Gastroesophageal sphincter (tissue), 4 donors: ENCODE measurements around the gene KCNMA1. TPM values are rescaled to one million over a fixed set of nuclear protein-coding genes. Genes with fewer than 3 reads are reported as not detected.

Experiments used
- ATAC-seq: fragments of 150-250 bp; one replicate; pipeline ENCODE4 v1.9.1; 2016; ENCODE audit warnings: mild to moderate bottlenecking, moderate library complexity
- H3K27ac ChIP-seq, 4 donors: fragments of 200-600 bp; sonication (generic) in 3 of 4; 1 replicate in 3 of 4; 2 replicates in 1 of 4; pipeline ENCODE4 v1.5.1; 2016 to 2019
- H3K27me3 ChIP-seq: fragments of 200-600 bp; sonication (generic); one replicate; pipeline ENCODE4 v1.5.1; 2019
- H3K36me3 ChIP-seq, 2 donors: fragments of 200-600 bp; sonication (generic); one replicate each; pipeline ENCODE4 v1.5.1; 2019; ENCODE audit warnings: control low read depth in 1 of 2
- H3K4me1 ChIP-seq, 3 donors: fragments of 200-600 bp; sonication (generic); 1 replicate in 2 of 3; 2 replicates in 1 of 3; pipeline ENCODE4 v1.5.1; 2016 to 2019; ENCODE audit warnings: control low read depth in 2 of 3
- H3K4me3 ChIP-seq, 2 donors: fragments of 200-600 bp; sonication (generic); one replicate each; pipeline ENCODE4 v1.5.1; 2019; ENCODE audit warnings: mild to moderate bottlenecking in 1 of 2, moderate library complexity in 1 of 2
- H3K9me3 ChIP-seq, 3 donors: fragments of 200-600 bp; sonication (generic); one replicate each; pipeline ENCODE4 v1.5.1; 2017 to 2019; ENCODE audit warnings: control low read depth in 2 of 3
- EP300 ChIP-seq: sonication (generic); formaldehyde crosslinking; IDR thresholded peaks from one replicate; pipeline ENCODE4 v1.6.1; 2017; ENCODE audit warnings: antibody characterized with exemption, mild to moderate bottlenecking
- POLR2A ChIP-seq, 2 donors: fragments of 450-650 bp; IDR thresholded peaks; one replicate each; pipeline ENCODE4 v1.6.1; 2017; ENCODE audit warnings: antibody characterized with exemption in 2 of 2, mild to moderate bottlenecking in 2 of 2, moderate library complexity in 1 of 2
- POLR2AphosphoS5 ChIP-seq: sonication (generic); formaldehyde crosslinking; IDR thresholded peaks from one replicate; pipeline ENCODE4 v1.6.1; 2017; ENCODE audit warnings: antibody characterized with exemption
- WGBS, 2 donors: methylation state at CpG; one replicate each; pipeline ENCODE4 v1.1.5; 2018; ENCODE audit warnings: low coverage in 1 of 2; 5-methylcytosine and 5-hydroxymethylcytosine counted together
- total RNA-seq, 4 donors: library from RNA; depleted of rRNA; stranded (reverse); fragments of >200 nt; gene quantifications; one replicate each; pipeline ENCODE4 v1.1.0, GENCODE V29; 2016
- TF ChIP-seq, protein P1 (sequence below), 4 experiments: fragments of 200-600 bp in 2 of 4; fragments of 450-650 bp in 2 of 4; sonication (generic) in 1 of 4; IDR thresholded peaks; one replicate each; pipeline ENCODE4 v1.5.1; 2017 to 2019; ENCODE audit warnings: antibody characterized with exemption in 4 of 4, mild to moderate bottlenecking in 2 of 4, moderate library complexity in 2 of 4

Gene KCNMA1
- total RNA-seq, 4 donors from 2014 or later: 168 to 389 (median 323) TPM

DNA sequence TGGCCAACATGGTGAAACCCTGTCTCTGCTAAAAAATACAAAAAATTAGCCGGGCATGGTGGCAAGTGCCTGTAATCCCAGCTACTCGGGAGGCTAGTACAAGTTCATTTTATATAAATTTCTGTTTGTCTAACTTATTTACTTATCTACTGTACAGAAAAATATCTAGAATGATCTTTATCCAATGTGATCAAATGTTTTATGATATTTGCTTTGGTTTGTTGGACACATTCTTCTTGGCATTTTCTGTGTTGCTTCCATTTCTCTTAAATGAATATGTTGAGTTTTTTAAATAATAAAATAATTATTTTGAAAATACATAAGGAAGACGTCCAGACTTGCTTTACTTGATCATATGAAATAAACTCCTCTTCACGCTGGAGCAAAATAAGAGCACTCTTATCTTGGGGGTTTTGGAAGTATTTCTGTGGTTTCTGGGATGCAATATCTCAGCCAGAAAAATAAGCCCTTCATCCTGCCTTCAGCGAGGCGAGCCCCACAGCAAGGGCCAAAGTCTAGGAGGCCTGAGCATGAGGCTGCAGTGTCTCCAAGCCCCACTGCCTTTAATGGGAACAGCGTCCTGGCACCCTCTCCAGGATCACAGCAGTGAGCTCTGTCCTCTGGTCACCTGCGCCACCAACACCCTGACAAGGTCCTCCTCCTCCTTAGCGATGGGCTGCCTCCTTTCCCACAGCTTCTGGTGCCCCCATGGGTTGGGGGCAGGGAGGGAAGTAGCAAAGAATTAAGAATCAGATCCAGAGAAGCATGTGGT is 480.2 kb downstream of the KCNMA1 start:
- TF ChIP-seq EP300 (no peak), POLR2A (IDR thresholded peaks at IDR 0.05) (no peak), POLR2AphosphoS5 (no peak)
- TF ChIP-seq, protein P1, sequence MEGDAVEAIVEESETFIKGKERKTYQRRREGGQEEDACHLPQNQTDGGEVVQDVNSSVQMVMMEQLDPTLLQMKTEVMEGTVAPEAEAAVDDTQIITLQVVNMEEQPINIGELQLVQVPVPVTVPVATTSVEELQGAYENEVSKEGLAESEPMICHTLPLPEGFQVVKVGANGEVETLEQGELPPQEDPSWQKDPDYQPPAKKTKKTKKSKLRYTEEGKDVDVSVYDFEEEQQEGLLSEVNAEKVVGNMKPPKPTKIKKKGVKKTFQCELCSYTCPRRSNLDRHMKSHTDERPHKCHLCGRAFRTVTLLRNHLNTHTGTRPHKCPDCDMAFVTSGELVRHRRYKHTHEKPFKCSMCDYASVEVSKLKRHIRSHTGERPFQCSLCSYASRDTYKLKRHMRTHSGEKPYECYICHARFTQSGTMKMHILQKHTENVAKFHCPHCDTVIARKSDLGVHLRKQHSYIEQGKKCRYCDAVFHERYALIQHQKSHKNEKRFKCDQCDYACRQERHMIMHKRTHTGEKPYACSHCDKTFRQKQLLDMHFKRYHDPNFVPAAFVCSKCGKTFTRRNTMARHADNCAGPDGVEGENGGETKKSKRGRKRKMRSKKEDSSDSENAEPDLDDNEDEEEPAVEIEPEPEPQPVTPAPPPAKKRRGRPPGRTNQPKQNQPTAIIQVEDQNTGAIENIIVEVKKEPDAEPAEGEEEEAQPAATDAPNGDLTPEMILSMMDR (IDR thresholded peaks at IDR 0.05): no peak
- H3K4me3 ChIP-seq: no peak overlapping the region
- no peaks in the 10 kb centered on the region for H3K27me3 ChIP-seq
- ATAC-seq: no peak
- 76 to 90% methylated on average over 4 to 6 of the region's 9 CpGs for WGBS, 2 donors
- peaks cover 2 to 44% (median 12%) of the 10 kb centered on the region in 3 donors for H3K4me1 ChIP-seq
- H3K36me3 ChIP-seq: no peaks in the 10 kb centered on the region
- H3K27ac ChIP-seq: peak overlapping the region in 3 of 4 donors; percentile 63 to 70 (median 69)
- no peaks in the 10 kb centered on the region for H3K9me3 ChIP-seq

- peak; percentile 55 for ATAC-seq
- WGBS, 2 donors: 21 to 53% methylated on average over 3 to 5 of the region's 5 CpGs
- H3K4me3 ChIP-seq: no peak overlapping the region
- TF ChIP-seq POLR2A (IDR thresholded peaks at IDR 0.05) (no peak), POLR2AphosphoS5 (peak; percentile 60)
- H3K27ac ChIP-seq: peak overlapping the region; percentile 47 to 69 (median 58)
- H3K27me3 ChIP-seq: no peaks in the 10 kb centered on the region
- H3K36me3 ChIP-seq: no peaks in the 10 kb centered on the region
- H3K4me1 ChIP-seq: peaks cover 2 to 44% (median 12%) of the 10 kb centered on the region in 3 donors
- no peaks in the 10 kb centered on the region for H3K9me3 ChIP-seq
Observed at GRCh38 chr10:77156406-77156879, 481.2 kb downstream of the KCNMA1 start.

GRCh38 chr10:77152256-77152655 is 485.4 kb downstream of the KCNMA1 start:
- H3K36me3 ChIP-seq: no peaks in the 10 kb centered on the region
- no peak for ATAC-seq
- TF ChIP-seq POLR2A (IDR thresholded peaks at IDR 0.05): no peak
- TF ChIP-seq EP300: no peak
- TF ChIP-seq, protein P1 (IDR thresholded peaks at IDR 0.05): no peak
- TF ChIP-seq POLR2AphosphoS5: no peak
- no peak overlapping the region for H3K27ac ChIP-seq
- no peaks in the 10 kb centered on the region for H3K9me3 ChIP-seq
- H3K27me3 ChIP-seq: no peaks in the 10 kb centered on the region
- H3K4me3 ChIP-seq: no peak overlapping the region
- H3K4me1 ChIP-seq: peaks cover 0 to 27% (median 4%) of the 10 kb centered on the region in 3 donors
- 75 to 86% methylated on average over 1 of the region's 1 CpG for WGBS, 2 donors

DNA sequence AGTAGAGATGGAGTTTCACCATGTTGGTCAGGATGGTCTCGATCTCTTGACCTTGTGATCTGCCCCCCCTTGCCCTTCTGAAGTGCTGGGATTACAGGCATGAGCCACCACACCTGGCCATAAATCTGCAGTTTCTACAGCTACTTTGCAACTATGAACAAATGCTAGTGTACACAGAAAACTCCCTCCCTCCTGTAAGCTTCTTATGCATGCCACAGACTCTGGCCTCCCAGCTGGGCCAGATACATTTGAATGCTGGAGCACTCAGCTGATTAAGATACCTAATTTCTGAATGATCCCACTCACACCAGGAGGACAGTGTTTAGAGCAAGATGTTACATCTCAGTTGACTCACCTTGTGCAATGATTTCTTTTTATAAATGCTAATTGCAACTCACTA is 486.2 kb downstream of the KCNMA1 start:
- no peaks in the 10 kb centered on the region for H3K27me3 ChIP-seq
- no CpG with 5 or more reads among the region's 1 CpG for WGBS, 2 donors
- TF ChIP-seq POLR2AphosphoS5: no peak
- no peak for TF ChIP-seq POLR2A (IDR thresholded peaks at IDR 0.05)
- TF ChIP-seq EP300: no peak
- TF ChIP-seq, protein P1 (IDR thresholded peaks at IDR 0.05): no peak

GRCh38 chr10:77149706-77150105 is 487.9 kb downstream of the KCNMA1 start:
- Histone ChIP-seq H3K9me3 (no peaks in the 10 kb centered on the region), H3K4me3 (no peak overlapping the region), H3K27ac (no peak overlapping the region), H3K4me1 (peaks cover 0 to 16% (median 0%) of the 10 kb centered on the region in 3 donors), H3K36me3 (no peaks in the 10 kb centered on the region), H3K27me3 (no peaks in the 10 kb centered on the region)
- no peak for ATAC-seq
- WGBS, 2 donors: 79 to 94% methylated on average over 2 of the region's 2 CpGs
- TF ChIP-seq, protein P1 (IDR thresholded peaks at IDR 0.05): no peak
- TF ChIP-seq POLR2A (IDR thresholded peaks at IDR 0.05): no peak
- TF ChIP-seq EP300: no peak
- TF ChIP-seq POLR2AphosphoS5: no peak

More for the DNA sequence above, 486.2 kb downstream of the KCNMA1 start:
- no peak overlapping the region for H3K27ac ChIP-seq
- ATAC-seq: no peak
- no peaks in the 10 kb centered on the region for H3K36me3 ChIP-seq
- H3K4me3 ChIP-seq: no peak overlapping the region
- no peaks in the 10 kb centered on the region for H3K9me3 ChIP-seq
- peaks cover 0 to 27% (median under 1%) of the 10 kb centered on the region in 3 donors for H3K4me1 ChIP-seq
